ENCODE measurements around the gene CLMN. TPM values are rescaled to one million over a fixed set of nuclear protein-coding genes. Genes with fewer than 3 reads are reported as not detected.

Gene CLMN
- total and polyA plus RNA-seq, 2 of the 13 experiments (the other 11 are each of a cell fraction or from before 2014, with no cell fraction given) = 15.1 to 16.7 TPM

- TF ChIP-seq PHF5A (CRISPR knock-in tag; IDR thresholded peaks at IDR 0.05; ENCODE audit: low read depth, unreplicated experiment) (no peak), ZBTB34 (CRISPR knock-in tag; IDR thresholded peaks at IDR 0.05) (no peak), SNAPC4 (CRISPR knock-in tag; IDR thresholded peaks at IDR 0.05) (peak; percentile 65; the same call in 1 of the 2 replicates), CBX2 (IDR thresholded peaks at IDR 0.05; ENCODE audit: low read depth, low read length) (no peak), CBX2 (CRISPR knock-in tag; IDR thresholded peaks at IDR 0.05; ENCODE audit: low read depth) (0 out of 2 replicates have a peak, but pooled peaks have one; percentile 56), ATF3 (CRISPR knock-in tag; IDR thresholded peaks at IDR 0.05) (no peak), MAFG (CRISPR knock-in tag; IDR thresholded peaks at IDR 0.05) (no peak), U2AF2 (IDR thresholded peaks at IDR 0.05; ENCODE audit: low read depth, low read length) (peak; percentile 100), HOXA7 (CRISPR knock-in tag; IDR thresholded peaks at IDR 0.05) (no peak), ZNF776 (CRISPR knock-in tag; IDR thresholded peaks at IDR 0.05) (no peak), PRDM15 (CRISPR knock-in tag; IDR thresholded peaks at IDR 0.05) (0 out of 2 replicates have a peak, but pooled peaks have one; percentile 50), ZNF317 (CRISPR knock-in tag; IDR thresholded peaks at IDR 0.05) (peak; percentile 47; the same call in 1 of the 2 replicates), PCBP1 (IDR thresholded peaks at IDR 0.05; ENCODE audit: borderline replicate concordance, low read depth, low read length) (peak; percentile 48; the same call in 1 of the 2 replicates), ZNF816 (CRISPR knock-in tag; IDR thresholded peaks at IDR 0.05; ENCODE audit: borderline replicate concordance) (peak; percentile 69; the same call in 1 of the 2 replicates), E2F5 (CRISPR knock-in tag; conservative IDR thresholded peaks at IDR 0.05) (no peak), ZNF558 (CRISPR knock-in tag; IDR thresholded peaks at IDR 0.05; ENCODE audit: borderline replicate concordance) (no peak), SALL1 (CRISPR knock-in tag; IDR thresholded peaks at IDR 0.05) (peak; percentile 57; the same call in 1 of the 2 replicates)
These were observed 162.2 kb downstream of the CLMN start, which contains the start of gene DICER1 (continued) for GRCh38 chr14:95157327-95158189.

Data from HepG2 (cell line).